Activated T-cell treated with anti-CD3 and anti-CD28 coated beads, Interleukin-2, amount 50 U/mL, for 4 hours (primary cell): ENCODE results near the gene SLAMF7. TPM values are rescaled to one million over a fixed set of nuclear protein-coding genes. Genes with fewer than 3 reads are reported as not detected.
A peak's percentile ranks its signal among the peaks of the same experiment; 100 is the strongest.
"Not testable (repeated sequence)": the region's sequence is repeated elsewhere in the genome, so short reads cannot be mapped to it uniquely, and the experiment has no call there.

Experiments
- ATAC-seq, 2 donors: fragments of 200-7000 bp; cut with Tn5 transposase; one replicate each; pipeline ENCODE4 v1.10.0; 2021
- DNase-seq: peaks from one replicate; pipeline ENCODE4 v3.0.0-alpha.2; 2020
- H3K27me3 Mint-ChIP-seq: one replicate; pipeline ENCODE4 v1.8.0; 2021; ENCODE audit warnings: low read depth, mixed read lengths
- H3K36me3 Mint-ChIP-seq: one replicate; pipeline ENCODE4 v1.8.0; 2022; ENCODE audit warnings: mixed read lengths; ENCODE audit not compliant: insufficient read depth
- H3K4me1 Mint-ChIP-seq: one replicate; pipeline ENCODE4 v1.8.0; 2021; ENCODE audit warnings: low read depth, mixed read lengths
- H3K4me3 Mint-ChIP-seq: one replicate; pipeline ENCODE4 v1.8.0; 2021; ENCODE audit warnings: mild to moderate bottlenecking, moderate library complexity, mixed read lengths
- H3K9me3 Mint-ChIP-seq: one replicate; pipeline ENCODE4 v1.8.0; 2021; ENCODE audit warnings: mixed read lengths
- total RNA-seq, 3 donors: library from RNA; stranded (reverse); gene quantifications; one replicate each; pipeline ENCODE4 v1.2.1, GENCODE V29; 2021

The SLAMF7 gene
- total RNA-seq, 3 donors from 2014 or later, result 44.1 to 80.5 (median 71.7) TPM

- Mint-ChIP-seq H3K9me3 (no peaks in the 10 kb centered on the region), H3K4me3 (no peak within 1 kb of the TSS), H3K4me1 (peaks cover 47% of the 10 kb centered on the region), H3K27me3 (no peaks in the 10 kb centered on the region), H3K36me3 (peaks cover 3% of the 10 kb centered on the region)
- ATAC-seq (peak; percentile 58 to 60), DNase-seq (peak; percentile 34)
Observed at GRCh38 chr1:160711602-160712311, 27.3 kb upstream of the SLAMF7 start, which contains the start of gene CD48. TSS of gene CD48 (minus strand) at chr1:160711822. CDS start at chr1:160711763, 59 bp downstream.

- H3K36me3 Mint-ChIP-seq, result not testable (repeated sequence)
- peaks cover 52% of the 10 kb centered on the region for H3K4me1 Mint-ChIP-seq
Observed at GRCh38 chr1:160712525-160713080, 26.4 kb upstream of the SLAMF7 start.

GRCh38 chr1:160713161-160713560 lies 25.9 kb upstream of the SLAMF7 start:
- Mint-ChIP-seq H3K27me3 (no peaks in the 10 kb centered on the region), H3K9me3 (no peaks in the 10 kb centered on the region), H3K4me1 (peaks cover 56% of the 10 kb centered on the region), H3K4me3 (no peak overlapping the region), H3K36me3 (peaks cover 2% of the 10 kb centered on the region)
- no peak for DNase-seq
- no peak for ATAC-seq

More at GRCh38 chr1:160712525-160713080, 26.4 kb upstream of the SLAMF7 start:
- DNase-seq, result peak; percentile 30
- not testable (repeated sequence) for H3K27me3 Mint-ChIP-seq, H3K9me3 Mint-ChIP-seq, H3K4me3 Mint-ChIP-seq
- peak; percentile 50 to 54 for ATAC-seq

GRCh38 chr1:160714034-160714648 lies 24.9 kb upstream of the SLAMF7 start:
- not testable (repeated sequence) for H3K36me3 Mint-ChIP-seq, DNase-seq, H3K4me3 Mint-ChIP-seq, H3K9me3 Mint-ChIP-seq, H3K27me3 Mint-ChIP-seq
- peak; percentile 23 to 36 for ATAC-seq
- H3K4me1 Mint-ChIP-seq, result peaks cover 56% of the 10 kb centered on the region

- H3K36me3 Mint-ChIP-seq, result peaks cover 2% of the 10 kb centered on the region
- H3K4me1 Mint-ChIP-seq, result peaks cover 65% of the 10 kb centered on the region
- no peaks in the 10 kb centered on the region for H3K27me3 Mint-ChIP-seq
- H3K4me3 Mint-ChIP-seq, result no peak overlapping the region
- ATAC-seq (no peak), DNase-seq (no peak)
- no peaks in the 10 kb centered on the region for H3K9me3 Mint-ChIP-seq
Observed at GRCh38 chr1:160716013-160716412, 23.0 kb upstream of the SLAMF7 start.

- DNase-seq (no peak), ATAC-seq (no peak)
- no peak overlapping the region for H3K4me3 Mint-ChIP-seq
- H3K4me1 Mint-ChIP-seq, result peaks cover 60% of the 10 kb centered on the region
- no peaks in the 10 kb centered on the region for H3K9me3 Mint-ChIP-seq
- no peaks in the 10 kb centered on the region for H3K36me3 Mint-ChIP-seq
- no peaks in the 10 kb centered on the region for H3K27me3 Mint-ChIP-seq
Observed at GRCh38 chr1:160717306-160717705, 21.7 kb upstream of the SLAMF7 start.

- no peak overlapping the region for H3K4me3 Mint-ChIP-seq
- no peaks in the 10 kb centered on the region for H3K36me3 Mint-ChIP-seq
- no peaks in the 10 kb centered on the region for H3K27me3 Mint-ChIP-seq
- H3K4me1 Mint-ChIP-seq, result peaks cover 60% of the 10 kb centered on the region
- no peaks in the 10 kb centered on the region for H3K9me3 Mint-ChIP-seq
- no peak for DNase-seq
- no peak for ATAC-seq
Observed at GRCh38 chr1:160718210-160718609, 20.8 kb upstream of the SLAMF7 start.

- H3K4me1 Mint-ChIP-seq, result peaks cover 45% of the 10 kb centered on the region
Observed at GRCh38 chr1:160720356-160721085, 18.5 kb upstream of the SLAMF7 start.

GRCh38 chr1:160721473-160721872 lies 17.6 kb upstream of the SLAMF7 start:
- DNase-seq, result no peak
- Mint-ChIP-seq H3K27me3 (no peaks in the 10 kb centered on the region), H3K36me3 (no peaks in the 10 kb centered on the region), H3K4me1 (peaks cover 37% of the 10 kb centered on the region), H3K4me3 (no peak overlapping the region), H3K9me3 (no peaks in the 10 kb centered on the region)
- ATAC-seq, result no peak

More at GRCh38 chr1:160720356-160721085, 18.5 kb upstream of the SLAMF7 start:
- Mint-ChIP-seq H3K4me3 (no peak overlapping the region), H3K9me3 (no peaks in the 10 kb centered on the region), H3K27me3 (no peaks in the 10 kb centered on the region), H3K36me3 (no peaks in the 10 kb centered on the region)
- DNase-seq, result no peak
- ATAC-seq, result no peak

- no peaks in the 10 kb centered on the region for H3K27me3 Mint-ChIP-seq
- DNase-seq (no peak), ATAC-seq (peak; percentile 33 to 60)
- H3K4me1 Mint-ChIP-seq, result peaks cover 28% of the 10 kb centered on the region
- no peak overlapping the region for H3K4me3 Mint-ChIP-seq
- H3K36me3 Mint-ChIP-seq, result no peaks in the 10 kb centered on the region
- no peaks in the 10 kb centered on the region for H3K9me3 Mint-ChIP-seq
Observed at GRCh38 chr1:160722726-160723125, 16.3 kb upstream of the SLAMF7 start.

- H3K36me3 Mint-ChIP-seq, result no peaks in the 10 kb centered on the region
- no peak for ATAC-seq
- H3K27me3 Mint-ChIP-seq, result no peaks in the 10 kb centered on the region
- H3K9me3 Mint-ChIP-seq, result no peaks in the 10 kb centered on the region
- no peak for DNase-seq
- H3K4me1 Mint-ChIP-seq, result peaks cover 25% of the 10 kb centered on the region
- no peak overlapping the region for H3K4me3 Mint-ChIP-seq
Observed at GRCh38 chr1:160723332-160723731, 15.7 kb upstream of the SLAMF7 start.

GRCh38 chr1:160724465-160725242 lies 14.4 kb upstream of the SLAMF7 start:
- Mint-ChIP-seq H3K9me3 (no peaks in the 10 kb centered on the region), H3K4me1 (peaks cover 25% of the 10 kb centered on the region), H3K4me3 (no peak overlapping the region), H3K36me3 (no peaks in the 10 kb centered on the region), H3K27me3 (no peaks in the 10 kb centered on the region)
- DNase-seq (no peak), ATAC-seq (no peak)

GRCh38 chr1:160726114-160726497 lies 12.9 kb upstream of the SLAMF7 start:
- no peaks in the 10 kb centered on the region for H3K9me3 Mint-ChIP-seq
- no peak for DNase-seq
- no peak for ATAC-seq
- H3K4me1 Mint-ChIP-seq, result peaks cover 16% of the 10 kb centered on the region
- H3K4me3 Mint-ChIP-seq, result no peak overlapping the region
- no peaks in the 10 kb centered on the region for H3K27me3 Mint-ChIP-seq
- H3K36me3 Mint-ChIP-seq, result no peaks in the 10 kb centered on the region
